GM12875 (cell line): ENCODE data around the gene SLC8A1.
A peak's percentile ranks its signal among the peaks of the same experiment; 100 is the strongest.

Source experiments
- H3K4me3 ChIP-seq: one replicate; pipeline ENCODE4 v1.5.1; 2011; ENCODE audit warnings: low read depth, low read length, control low read depth
- CTCF ChIP-seq: IDR thresholded peaks from 2 replicates; pipeline ENCODE4 v1.5.1; 2011; ENCODE audit warnings: low read depth, mild to moderate bottlenecking, control low read depth, inconsistent platforms, low read length, moderate library complexity, borderline replicate concordance; ENCODE audit not compliant: insufficient read depth

Gene SLC8A1

GRCh38 chr2:40255103-40255502 lies 196.8 kb downstream of the SLC8A1 start:
- H3K4me3 ChIP-seq: no peak overlapping the region
- no peak for TF ChIP-seq CTCF

GRCh38 chr2:40254611-40255010 lies 197.3 kb downstream of the SLC8A1 start:
- H3K4me3 ChIP-seq: no peak overlapping the region
- no peak for TF ChIP-seq CTCF

GRCh38 chr2:40251137-40251536 lies 200.8 kb downstream of the SLC8A1 start:
- no peak for TF ChIP-seq CTCF
- no peak overlapping the region for H3K4me3 ChIP-seq

- TF ChIP-seq CTCF: no peak
- H3K4me3 ChIP-seq: no peak overlapping the region
These were observed 202.3 kb downstream of the SLC8A1 start for GRCh38 chr2:40249577-40249976.

- no peak overlapping the region for H3K4me3 ChIP-seq
- TF ChIP-seq CTCF: no peak
These were observed 203.6 kb downstream of the SLC8A1 start for GRCh38 chr2:40248294-40248693.

GRCh38 chr2:40244675-40245074 lies 207.2 kb downstream of the SLC8A1 start:
- peak; percentile 56; the same call in 1 of the 2 replicates for TF ChIP-seq CTCF
- no peak overlapping the region for H3K4me3 ChIP-seq

GRCh38 chr2:40244251-40244650 lies 207.6 kb downstream of the SLC8A1 start:
- TF ChIP-seq CTCF: no peak

More at GRCh38 chr2:40244251-40244650, 207.6 kb downstream of the SLC8A1 start:
- no peak overlapping the region for H3K4me3 ChIP-seq
